Endometrium (tissue), 2 donors: ENCODE results near the gene AMPD1.

Experiments used
- FAIRE-seq: peaks from 2 replicates; lab custom pipeline; 2012; peaks lifted over from hg19 to GRCh38; lab: Jason Lieb, UNC
- donor health status: control.
- donor health status: control.

AMPD1 gene

DNA sequence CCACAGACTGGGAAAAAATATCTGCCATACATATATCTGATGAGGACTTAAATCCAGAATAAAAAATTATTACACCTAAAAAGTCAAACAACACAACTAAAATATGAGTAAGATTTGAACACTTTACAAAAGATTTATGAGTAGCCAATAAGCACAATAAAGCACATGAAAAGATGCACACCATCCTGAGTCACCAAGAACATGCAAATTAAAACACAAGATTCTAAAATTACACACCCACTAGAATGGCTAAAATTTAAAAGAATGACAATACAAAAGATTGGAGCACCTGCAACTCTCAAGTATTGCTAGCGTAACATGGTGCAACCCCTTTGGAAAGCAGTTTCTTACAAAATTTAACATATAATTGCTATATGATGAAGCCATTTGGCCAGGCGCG, 56.4 kb downstream of the AMPD1 start:
- no peak for FAIRE-seq

DNA sequence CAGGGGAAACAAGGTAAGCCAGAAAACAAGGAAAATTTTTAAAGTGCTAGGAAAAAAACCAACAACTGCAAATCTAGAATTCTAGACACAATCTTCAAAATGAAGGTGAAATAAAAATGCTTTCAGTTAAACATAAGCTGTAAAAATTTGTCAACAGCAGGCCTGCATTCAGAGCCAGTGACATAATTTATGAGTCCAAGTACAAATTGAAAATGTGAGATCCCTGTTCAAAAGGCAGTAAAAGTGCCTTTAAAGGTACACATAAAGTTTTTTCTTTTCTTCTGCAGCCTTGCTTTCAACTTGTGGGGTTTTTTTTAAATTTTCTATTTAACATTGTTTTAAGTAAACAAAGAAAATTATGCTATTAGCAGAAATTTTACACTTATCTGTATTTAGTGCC, 62.9 kb downstream of the AMPD1 start:
- no peak for FAIRE-seq

DNA sequence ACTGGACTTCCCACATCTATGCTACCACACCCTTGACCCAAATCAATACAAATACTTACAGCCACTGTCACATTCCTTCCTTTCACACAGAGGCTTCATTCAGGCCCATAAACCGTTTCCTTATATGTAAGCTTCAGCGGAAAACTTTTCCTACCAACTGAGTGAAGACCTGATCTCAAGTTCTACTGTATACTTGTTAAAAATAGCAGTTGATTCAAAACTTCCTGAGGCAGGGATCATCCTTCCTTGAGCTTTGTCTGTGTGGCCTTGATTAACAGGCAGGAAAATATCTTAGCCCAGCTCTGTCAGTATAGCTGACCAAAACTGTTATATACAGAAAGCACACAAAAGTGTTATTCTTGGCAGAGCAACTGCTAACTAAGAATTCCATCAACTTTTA, 68.2 kb downstream of the AMPD1 start:
- FAIRE-seq = no peak

DNA sequence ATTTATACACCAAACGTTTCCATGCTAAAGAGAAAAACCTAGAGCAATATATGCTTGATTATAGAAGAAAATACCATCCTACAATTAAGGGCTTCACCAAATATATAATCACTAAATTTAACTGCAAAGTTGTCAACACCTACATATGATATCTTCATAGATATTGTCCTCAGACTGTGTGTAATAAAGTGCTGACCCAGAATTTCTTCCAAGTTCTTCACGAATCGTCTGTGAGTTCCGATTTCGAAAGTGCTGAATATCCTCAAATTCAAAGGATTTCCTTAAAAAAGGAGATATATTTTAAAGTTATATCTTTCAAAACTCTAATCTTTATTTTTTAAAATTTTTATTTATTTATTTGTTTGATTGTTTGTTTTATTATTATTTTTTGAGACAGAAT, 72.0 kb downstream of the AMPD1 start:
- no peak for FAIRE-seq
